OCI-LY1 (cell line): ENCODE results near the gene ABCD3.

Source experiments
- EZH2 ChIP-seq: fragments of 200-600 bp; sonication (generic), shearing (Covaris generic); IDR thresholded peaks from 2 replicates; pipeline ENCODE4 v1.8.0; 2017; ENCODE audit warnings: borderline replicate concordance, mixed run types, mild to moderate bottlenecking, antibody characterized with exemption, low read length, moderate library complexity, mixed read lengths
- TF ChIP-seq, protein P1 (sequence below): fragments of 200-600 bp; sonication (generic), shearing (Covaris generic); IDR thresholded peaks from 2 replicates; pipeline ENCODE4 v1.5.1; 2017; ENCODE audit warnings: mild to moderate bottlenecking, antibody characterized with exemption, low read length, moderate library complexity, mixed read lengths

DNA sequence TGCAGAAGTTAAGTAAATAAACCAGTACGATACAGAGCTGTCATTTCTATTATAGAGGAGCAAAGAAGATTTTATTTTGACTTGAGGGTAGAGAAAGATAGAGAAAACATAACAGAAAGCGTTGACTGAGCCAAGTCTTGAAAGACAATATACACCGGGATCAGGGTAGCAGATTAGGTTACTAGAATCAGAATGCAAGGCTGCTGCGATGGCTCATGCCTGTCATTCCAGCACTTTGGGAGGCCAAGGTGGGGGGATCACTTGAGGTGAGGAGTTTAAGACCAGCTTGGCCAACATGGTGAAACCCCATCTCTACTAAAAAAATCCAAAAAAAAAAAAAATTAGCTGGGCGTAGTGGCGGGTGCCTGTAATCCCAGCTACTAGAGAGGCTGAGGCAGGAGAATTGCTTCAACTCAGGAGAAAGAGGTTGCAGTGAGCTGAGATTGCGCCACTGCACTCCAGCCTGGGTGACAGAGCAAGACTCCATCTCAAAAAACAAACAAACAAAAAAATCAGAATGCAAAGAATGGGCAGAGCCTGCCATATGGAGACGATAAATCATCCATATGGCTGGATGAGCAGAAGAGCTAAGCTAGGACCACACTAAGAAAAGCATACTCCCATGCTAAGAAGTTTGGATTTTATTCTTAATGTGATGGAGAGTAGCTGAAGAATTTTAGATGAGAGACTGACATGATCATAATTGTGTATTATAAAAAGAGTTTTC, 9.9 kb upstream of the ABCD3 start:
- TF ChIP-seq, protein P1, sequence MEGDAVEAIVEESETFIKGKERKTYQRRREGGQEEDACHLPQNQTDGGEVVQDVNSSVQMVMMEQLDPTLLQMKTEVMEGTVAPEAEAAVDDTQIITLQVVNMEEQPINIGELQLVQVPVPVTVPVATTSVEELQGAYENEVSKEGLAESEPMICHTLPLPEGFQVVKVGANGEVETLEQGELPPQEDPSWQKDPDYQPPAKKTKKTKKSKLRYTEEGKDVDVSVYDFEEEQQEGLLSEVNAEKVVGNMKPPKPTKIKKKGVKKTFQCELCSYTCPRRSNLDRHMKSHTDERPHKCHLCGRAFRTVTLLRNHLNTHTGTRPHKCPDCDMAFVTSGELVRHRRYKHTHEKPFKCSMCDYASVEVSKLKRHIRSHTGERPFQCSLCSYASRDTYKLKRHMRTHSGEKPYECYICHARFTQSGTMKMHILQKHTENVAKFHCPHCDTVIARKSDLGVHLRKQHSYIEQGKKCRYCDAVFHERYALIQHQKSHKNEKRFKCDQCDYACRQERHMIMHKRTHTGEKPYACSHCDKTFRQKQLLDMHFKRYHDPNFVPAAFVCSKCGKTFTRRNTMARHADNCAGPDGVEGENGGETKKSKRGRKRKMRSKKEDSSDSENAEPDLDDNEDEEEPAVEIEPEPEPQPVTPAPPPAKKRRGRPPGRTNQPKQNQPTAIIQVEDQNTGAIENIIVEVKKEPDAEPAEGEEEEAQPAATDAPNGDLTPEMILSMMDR, result no peak
- no peak for TF ChIP-seq EZH2
